ENCODE results near the gene IL19.

IL19 gene, protein sequence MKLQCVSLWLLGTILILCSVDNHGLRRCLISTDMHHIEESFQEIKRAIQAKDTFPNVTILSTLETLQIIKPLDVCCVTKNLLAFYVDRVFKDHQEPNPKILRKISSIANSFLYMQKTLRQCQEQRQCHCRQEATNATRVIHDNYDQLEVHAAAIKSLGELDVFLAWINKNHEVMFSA

GRCh38 chr1:206770531-206771337 lies at the start of gene IL19:
TSS of gene IL19 (plus strand) at chr1:206770773. CDS start at chr1:206836663, 65,890 bp downstream.
- DNase-seq, result no peak

DNA sequence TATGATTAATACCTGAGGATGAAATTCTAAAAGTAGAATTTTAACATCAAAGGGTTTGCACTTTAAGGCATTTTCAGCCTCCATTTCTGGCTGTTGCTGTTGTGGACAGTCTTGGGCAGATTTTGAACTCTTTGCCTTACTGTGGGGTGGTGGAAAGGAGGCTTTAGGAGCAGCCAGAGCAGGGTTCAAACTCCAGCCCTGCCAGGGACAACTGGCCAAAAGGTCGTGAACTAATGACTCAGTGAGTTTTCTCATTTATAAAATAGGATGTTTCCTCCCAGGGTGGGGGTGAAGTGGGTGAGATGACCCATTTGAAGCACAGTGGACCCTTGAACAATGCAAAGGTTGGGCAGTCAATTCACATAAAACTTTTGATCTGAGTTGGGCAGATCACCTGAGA lies 49.1 kb upstream of the IL19 start:
- no peak for DNase-seq

DNA sequence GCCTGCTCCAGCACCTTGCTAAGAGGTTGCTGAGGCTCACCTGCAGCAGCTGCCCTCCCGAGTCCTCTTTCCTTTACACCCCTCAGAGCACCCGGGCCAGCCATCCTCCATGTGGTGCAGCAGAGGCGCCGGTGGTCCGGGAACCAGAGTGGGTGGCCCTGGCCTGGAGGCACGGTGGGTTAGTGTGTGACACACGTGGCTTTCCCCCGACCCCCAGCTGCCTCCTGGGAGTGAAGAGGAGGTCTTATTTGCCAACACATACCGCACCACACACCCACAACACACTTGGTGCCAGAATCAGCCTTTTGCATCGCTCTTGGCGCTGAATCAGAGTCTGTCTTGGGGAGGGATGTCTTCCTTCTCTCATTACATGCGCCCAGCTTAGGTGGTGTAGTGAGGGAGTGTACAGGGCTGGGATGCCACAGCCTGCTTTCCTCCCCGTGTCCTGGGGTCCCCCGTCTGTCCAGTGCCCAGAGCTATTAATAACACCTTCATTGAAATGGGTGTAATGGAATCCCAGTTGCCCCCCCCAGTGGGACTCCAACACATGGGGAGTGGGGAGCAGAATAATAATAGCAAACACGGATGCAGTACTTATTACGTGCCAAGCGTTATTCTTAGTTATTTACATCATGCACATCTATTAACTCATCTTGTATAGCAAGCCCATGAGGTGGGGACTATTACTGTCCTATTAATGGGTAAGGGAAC lies 47.7 kb upstream of the IL19 start:
- DNase-seq, result no peak

DNA sequence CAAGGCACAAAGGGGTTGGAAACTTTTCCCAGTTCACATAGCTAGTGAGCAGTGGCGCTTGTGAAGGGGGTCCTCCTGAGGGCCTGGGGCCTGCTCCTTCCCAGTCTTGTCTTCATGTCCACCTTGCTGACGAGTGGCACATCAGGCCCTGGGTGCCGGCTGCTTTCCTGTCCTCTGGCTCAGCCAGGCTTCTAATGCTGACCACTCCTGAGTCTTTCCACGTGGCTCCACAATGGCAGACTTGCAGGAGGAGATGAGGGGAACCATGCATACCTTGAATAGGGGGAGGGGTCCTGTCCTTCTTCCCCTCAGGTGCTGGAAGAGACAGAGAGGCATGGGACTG lies 47.1 kb upstream of the IL19 start:
- no peak for DNase-seq

GRCh38 chr1:206723805-206724472 lies 46.6 kb upstream of the IL19 start:
- DNase-seq, result no peak

GRCh38 chr1:206725109-206725963 lies 45.2 kb upstream of the IL19 start:
- DNase-seq, result no peak

DNA sequence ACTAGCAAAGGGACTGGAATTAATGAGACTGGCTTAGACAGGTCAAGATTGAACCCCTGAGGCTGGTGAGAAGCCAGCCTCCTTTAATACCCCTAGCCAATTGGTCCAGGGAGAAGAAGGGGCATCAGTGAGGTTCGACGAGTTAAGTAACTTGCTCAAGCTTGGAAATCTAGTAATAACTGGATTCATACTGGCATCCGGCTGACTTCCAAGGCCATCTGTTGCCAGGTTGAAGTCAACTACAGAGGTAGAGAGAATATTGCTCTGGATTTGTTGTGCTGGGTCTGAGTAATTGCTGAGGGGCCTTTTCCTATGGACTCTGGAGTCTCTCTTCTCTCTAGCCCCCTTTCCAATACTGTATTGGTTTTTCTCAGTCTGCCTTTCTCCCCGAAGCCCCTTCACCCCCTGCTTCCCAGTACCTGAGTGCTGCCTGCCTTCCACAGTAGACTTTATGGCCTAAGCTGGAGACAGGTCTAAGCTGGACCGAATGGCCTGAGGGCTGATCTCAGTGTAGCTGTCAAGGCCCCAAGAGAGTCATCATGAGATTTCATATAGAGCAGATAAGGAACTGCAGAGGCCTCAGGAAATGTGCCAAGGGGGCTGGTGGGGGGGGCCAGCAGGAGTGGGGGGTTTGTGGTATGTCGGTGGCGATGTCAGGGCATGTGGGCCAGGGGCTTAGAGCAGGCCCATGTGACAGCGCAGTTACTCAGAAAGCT lies 42.4 kb upstream of the IL19 start:
- no peak for DNase-seq

DNA sequence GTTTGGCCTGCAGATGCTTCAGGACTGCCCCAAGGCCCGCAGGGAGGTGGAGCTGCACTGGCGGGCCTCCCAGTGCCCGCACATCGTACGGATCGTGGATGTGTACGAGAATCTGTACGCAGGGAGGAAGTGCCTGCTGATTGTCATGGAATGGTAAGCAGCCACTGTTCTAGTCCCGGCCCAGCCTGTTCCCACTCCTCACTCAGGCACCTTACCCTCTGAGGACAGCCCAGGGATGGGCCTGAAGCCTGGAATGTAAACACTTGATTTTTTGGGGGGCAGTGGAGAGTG lies 41.9 kb upstream of the IL19 start:
- no peak for DNase-seq

- DNase-seq, result no peak
These were observed 41.5 kb upstream of the IL19 start for GRCh38 chr1:206729050-206729449.

DNA sequence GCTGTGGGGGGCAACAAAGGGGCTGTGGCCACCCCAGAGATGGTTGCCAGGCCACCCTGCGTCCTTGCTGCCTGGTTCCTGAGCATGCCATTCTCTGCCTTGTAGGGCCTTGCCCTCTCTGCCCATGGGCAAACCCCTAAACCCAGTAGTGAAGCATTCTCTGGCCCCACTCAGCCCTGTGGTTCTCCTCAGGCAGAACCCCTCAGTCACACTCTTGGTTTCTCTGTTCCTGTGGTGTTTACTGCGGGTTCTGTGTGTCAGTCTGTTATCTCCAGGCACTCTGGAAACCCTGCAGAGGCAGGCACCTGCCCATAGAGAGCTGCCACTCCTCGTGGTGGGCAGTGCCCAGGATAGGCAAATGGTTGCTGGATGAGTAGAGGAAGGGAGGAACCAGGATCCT lies 41.1 kb upstream of the IL19 start:
- no peak for DNase-seq

- no peak for DNase-seq
These were observed 38.1 kb upstream of the IL19 start for GRCh38 chr1:206732508-206732907.

- no peak for DNase-seq
These were observed 37.6 kb upstream of the IL19 start for GRCh38 chr1:206732992-206733391.

GRCh38 chr1:206734499-206735142 lies 36.0 kb upstream of the IL19 start:
- peak; percentile 22 for DNase-seq

- no peak for DNase-seq
These were observed 35.0 kb upstream of the IL19 start for GRCh38 chr1:206735553-206736031.

DNA sequence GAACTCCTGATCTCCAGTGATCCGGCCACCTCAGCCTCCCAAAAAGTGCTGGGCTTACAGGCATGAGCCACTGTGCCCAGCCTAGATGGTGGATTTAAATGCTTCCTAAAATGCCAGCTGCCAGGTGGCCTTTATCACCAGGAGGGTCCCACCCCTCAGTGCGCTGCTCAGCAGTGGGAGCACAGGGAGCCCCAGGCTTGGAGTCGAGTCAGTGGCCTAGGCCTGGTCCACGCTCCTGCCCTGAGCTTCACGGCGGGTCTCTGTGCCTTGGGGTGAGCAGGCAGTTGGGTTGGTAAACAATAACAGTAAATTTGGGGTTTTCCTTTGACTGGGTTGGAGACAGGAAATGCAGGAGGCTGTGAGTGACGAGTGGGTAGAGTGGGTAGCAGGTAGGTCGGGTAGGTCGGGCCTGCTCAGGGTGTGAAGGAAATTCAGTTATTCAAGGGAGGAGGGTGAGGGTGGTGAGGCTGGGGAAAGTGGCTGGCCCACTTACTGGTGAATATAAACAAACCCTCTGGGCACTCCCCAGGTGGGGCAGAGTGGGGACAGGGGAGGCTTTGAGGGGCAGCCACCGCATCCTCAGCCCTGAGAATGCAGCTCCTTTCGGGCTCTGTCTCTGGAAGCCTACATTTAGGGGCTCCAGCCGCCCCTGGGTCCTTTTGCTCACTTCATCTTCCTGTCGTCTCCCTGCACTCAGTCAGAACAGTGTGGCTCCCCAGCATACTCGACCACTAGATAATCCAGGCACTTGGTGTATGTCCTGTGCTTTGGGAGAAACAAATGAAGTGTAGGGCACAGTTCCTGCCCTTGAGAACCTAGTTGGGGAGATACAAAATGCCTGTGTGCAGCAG lies 33.5 kb upstream of the IL19 start:
- DNase-seq, result no peak

- no peak for DNase-seq
These were observed 32.8 kb upstream of the IL19 start for GRCh38 chr1:206737729-206738201.

DNA sequence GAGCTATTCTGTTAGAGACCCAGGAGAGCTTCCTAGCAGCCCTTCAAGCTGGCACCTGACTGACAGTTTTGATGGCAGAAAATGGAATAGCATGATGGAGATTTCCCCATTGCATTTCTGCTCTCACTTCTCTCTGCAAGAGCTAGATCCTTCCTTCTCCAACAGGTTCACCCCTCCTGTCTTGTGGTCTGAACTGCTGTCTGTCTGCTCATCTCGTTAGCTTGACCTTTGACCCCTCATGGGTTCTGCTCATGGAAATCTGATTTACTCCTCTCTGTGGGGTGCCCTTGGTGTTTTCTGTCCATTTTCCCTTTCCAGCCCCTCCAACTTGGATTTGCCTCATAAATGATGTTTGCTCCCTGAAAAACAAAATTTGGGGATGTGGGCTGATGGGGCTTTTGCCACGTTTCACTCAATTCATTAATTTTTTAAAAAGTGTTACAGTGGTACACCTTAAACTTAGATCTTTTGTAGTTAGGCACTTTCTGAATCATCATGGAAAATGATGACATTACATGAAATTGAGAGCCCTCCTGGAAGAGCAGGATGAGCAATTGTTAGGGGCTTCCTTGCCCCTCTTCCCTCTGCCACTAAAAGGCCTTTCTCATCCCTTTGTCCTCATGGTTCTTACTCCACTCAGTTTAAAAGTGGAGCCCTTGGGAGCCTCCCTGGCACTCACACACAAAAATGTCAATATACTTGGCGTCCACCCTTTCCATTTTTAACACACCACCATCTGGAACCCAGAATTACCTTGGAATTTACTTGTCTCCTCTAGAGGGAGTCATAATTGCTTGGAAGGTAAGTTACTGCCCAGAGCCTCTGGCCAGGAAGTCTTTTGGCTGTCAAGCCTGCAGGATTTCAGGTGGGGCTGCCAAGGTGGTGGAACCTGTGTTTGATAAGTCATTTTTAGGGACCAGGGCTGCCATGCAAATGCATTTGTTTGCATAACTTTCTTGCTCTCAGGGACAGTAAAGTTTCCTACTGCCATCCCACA lies 31.9 kb upstream of the IL19 start:
- no peak for DNase-seq

GRCh38 chr1:206739411-206740076 lies 31.0 kb upstream of the IL19 start:
- DNase-seq, result no peak

All from SHP77 treated with DMSO at 0.1 percent for 48 hours (cell line).